HepG2 (cell line): ENCODE measurements around the gene SLC11A1. TPM values are rescaled to one million over a fixed set of nuclear protein-coding genes. Genes with fewer than 3 reads are reported as not detected.

Experiments
- AGO2 ChIP-seq: fragments of 200-400 bp; formaldehyde crosslinking; optimal IDR thresholded peaks from 2 replicates; pipeline ENCODE3; 2017; ENCODE audit warnings: mild to moderate bottlenecking, low read depth, low read length, moderate library complexity
- AHDC1 ChIP-seq: sonication (generic); formaldehyde crosslinking; IDR thresholded peaks from 2 replicates; pipeline ENCODE4 v1.5.1; 2020; ENCODE audit warnings: mild to moderate bottlenecking, missing genetic modification reagents, borderline replicate concordance
- CBX2 ChIP-seq, 2 experiments: fragments of 200-600 bp in 1 of 2; sonication (generic); formaldehyde crosslinking in 1 of 2; IDR thresholded peaks; 2 replicates each; pipeline versions ENCODE4 v1.7.0 to v1.8.1; 2018 to 2022; ENCODE audit warnings: low read depth in 2 of 2, low read length in 1 of 2, mild to moderate bottlenecking in 1 of 2, missing genetic modification reagents in 1 of 2
- ETS1 ChIP-seq: sonication (generic); formaldehyde crosslinking; IDR thresholded peaks from 2 replicates; pipeline ENCODE4 v1.4.0; 2020; ENCODE audit warnings: missing genetic modification reagents
- MIXL1 ChIP-seq: IDR thresholded peaks from 2 replicates; pipeline ENCODE4 v1.6.1; 2016
- MTF1 ChIP-seq: sonication (generic); formaldehyde crosslinking; IDR thresholded peaks from 2 replicates; pipeline ENCODE4 v1.5.0; 2020; ENCODE audit warnings: missing genetic modification reagents
- NCOA1 ChIP-seq: sonication (generic); formaldehyde crosslinking; IDR thresholded peaks from 2 replicates; pipeline ENCODE4 v1.9.0; 2021; ENCODE audit warnings: missing genetic modification reagents
- PAX8 ChIP-seq: sonication (generic); formaldehyde crosslinking; IDR thresholded peaks from 2 replicates; pipeline ENCODE4 v1.8.0; 2022; ENCODE audit warnings: mild to moderate bottlenecking, missing genetic modification reagents, borderline replicate concordance
- RBAK ChIP-seq: sonication (generic); formaldehyde crosslinking; IDR thresholded peaks from 2 replicates; pipeline ENCODE4 v1.5.1; 2020; ENCODE audit warnings: mild to moderate bottlenecking, missing genetic modification reagents
- RFXAP ChIP-seq: sonication (generic); formaldehyde crosslinking; IDR thresholded peaks from 2 replicates; pipeline ENCODE4 v1.4.0; 2020; ENCODE audit warnings: missing genetic modification reagents, borderline replicate concordance
- SNAPC2 ChIP-seq: sonication (generic); formaldehyde crosslinking; IDR thresholded peaks from 2 replicates; pipeline ENCODE4 v1.8.1; 2022; ENCODE audit warnings: mild to moderate bottlenecking, missing genetic modification reagents
- TAF15 ChIP-seq: fragments of 200-400 bp; formaldehyde crosslinking; IDR thresholded peaks from one replicate; pipeline ENCODE4 v1.6.1; 2018; ENCODE audit warnings: mild to moderate bottlenecking, low read depth, low read length; ENCODE audit not compliant: poor library complexity, severe bottlenecking
- THYN1 ChIP-seq: sonication (generic); formaldehyde crosslinking; IDR thresholded peaks from 2 replicates; pipeline ENCODE4 v1.8.1; 2023; ENCODE audit warnings: low read depth, mild to moderate bottlenecking, moderate library complexity, missing genetic modification reagents, borderline replicate concordance
- TMF1 ChIP-seq: sonication (generic); formaldehyde crosslinking; IDR thresholded peaks from 2 replicates; pipeline ENCODE4 v1.8.1; 2022; ENCODE audit warnings: low read depth, missing genetic modification reagents
- ZNF350 ChIP-seq: sonication (generic); formaldehyde crosslinking; IDR thresholded peaks from 2 replicates; pipeline ENCODE4 v1.4.0; 2020; ENCODE audit warnings: mild to moderate bottlenecking, low read depth, missing genetic modification reagents, borderline replicate concordance
- ZNF605 ChIP-seq: sonication (generic); formaldehyde crosslinking; IDR thresholded peaks from 2 replicates; pipeline ENCODE4 v1.8.0; 2022; ENCODE audit warnings: mild to moderate bottlenecking, missing genetic modification reagents
- ZNF737 ChIP-seq: sonication (generic); formaldehyde crosslinking; IDR thresholded peaks from 2 replicates; pipeline ENCODE4 v1.5.0; 2020; ENCODE audit warnings: missing genetic modification reagents, mild to moderate bottlenecking, borderline replicate concordance
- ZNF75D ChIP-seq: sonication (generic); formaldehyde crosslinking; IDR thresholded peaks from 2 replicates; pipeline ENCODE4 v1.8.1; 2023; ENCODE audit warnings: missing genetic modification reagents, mild to moderate bottlenecking, borderline replicate concordance
- ZNF761 ChIP-seq: sonication (generic); formaldehyde crosslinking; conservative IDR thresholded peaks from 2 replicates; pipeline ENCODE4 v1.4.0; 2020; ENCODE audit warnings: mild to moderate bottlenecking, missing genetic modification reagents
- ZNF780A ChIP-seq: sonication (generic); formaldehyde crosslinking; IDR thresholded peaks from 2 replicates; pipeline ENCODE4 v1.8.0; 2022; ENCODE audit warnings: mild to moderate bottlenecking, missing genetic modification reagents, moderate library complexity
- ZSCAN21 ChIP-seq: sonication (generic); formaldehyde crosslinking; IDR thresholded peaks from 2 replicates; pipeline ENCODE4 v1.8.0; 2022; ENCODE audit warnings: mild to moderate bottlenecking, missing genetic modification reagents, moderate library complexity, borderline replicate concordance
- polyA plus RNA-seq, 8 experiments: library from polyadenylated mRNA; depleted of rRNA in 3 of 8; stranded (reverse) in 7 of 8; unstranded in 1 of 8; fragments of >200 nt; fragmentation: Illumina TruSeq in 4 of 8; extraction: Trizol in 4 of 8; gene quantifications; 2 replicates each; pipeline versions ENCODE4 v1.2.1 to v1.2.3, GENCODE V29; 2011 to 2016; ENCODE audit warnings: low read depth in 4 of 8, missing spikeins in 1 of 8, mixed read lengths in 1 of 8; ENCODE audit not compliant: insufficient read depth in 1 of 8
- total RNA-seq, 5 experiments: library from RNA; depleted of rRNA; stranded (reverse); fragments of >200 nt; fragmentation: Illumina TruSeq; extraction: Trizol; gene quantifications; 2 replicates each; pipeline ENCODE4 v1.2.3, GENCODE V29; 2016; ENCODE audit warnings: low read depth in 1 of 5

SLC11A1 gene
- total and polyA plus RNA-seq, 2 of the 13 experiments (the other 11 are each of a cell fraction or from before 2014, with no cell fraction given): 0.33 to 2.3 TPM

- TF ChIP-seq CBX2 (IDR thresholded peaks at IDR 0.05; ENCODE audit: low read depth, low read length) (no peak), CBX2 (CRISPR knock-in tag; IDR thresholded peaks at IDR 0.05; ENCODE audit: low read depth) (no peak), TMF1 (CRISPR knock-in tag) (no peak), AHDC1 (CRISPR knock-in tag) (peak; percentile 64; the same call in 1 of the 2 replicates), ZNF780A (CRISPR knock-in tag) (no peak), ZNF350 (CRISPR knock-in tag) (peak; percentile 39; the same call in 1 of the 2 replicates), MTF1 (CRISPR knock-in tag) (no peak), AGO2 (no peak), ZNF75D (no peak), MIXL1 (no peak), ZSCAN21 (no peak), RFXAP (CRISPR knock-in tag) (no peak), RBAK (CRISPR knock-in tag) (no peak), ZNF605 (CRISPR knock-in tag) (0 out of 2 replicates have a peak, but pooled peaks have one; percentile 17), ETS1 (no peak), ZNF737 (CRISPR knock-in tag) (no peak), TAF15 (no peak), PAX8 (CRISPR knock-in tag) (no peak), ZNF761 (CRISPR knock-in tag) (no peak), NCOA1 (no peak), THYN1 (CRISPR knock-in tag) (no peak), SNAPC2 (CRISPR knock-in tag) (no peak)
Observed at GRCh38 chr2:218389333-218390150, 7.5 kb downstream of the SLC11A1 start (continued).
